Transverse colon (tissue), 3 donors: ENCODE results near the gene UGT1A10.

ENCODE experiments used
- POLR2A ChIP-seq: fragments of 450-650 bp; IDR thresholded peaks from one replicate; pipeline ENCODE4 v1.6.1; 2016; ENCODE audit warnings: antibody characterized with exemption, mild to moderate bottlenecking, moderate library complexity
- TF ChIP-seq, protein P1 (sequence below), 5 experiments: fragments of 200-600 bp in 3 of 5; fragments of 450-650 bp in 2 of 5; sonication (generic) in 3 of 5; IDR thresholded peaks; 1 replicate in 2 of 5; 2 replicates in 3 of 5; pipeline ENCODE4 v1.5.1; 2016 to 2017; ENCODE audit warnings: antibody characterized with exemption in 5 of 5, inconsistent platforms in 3 of 5, mild to moderate bottlenecking in 2 of 5, moderate library complexity in 1 of 5

DNA sequence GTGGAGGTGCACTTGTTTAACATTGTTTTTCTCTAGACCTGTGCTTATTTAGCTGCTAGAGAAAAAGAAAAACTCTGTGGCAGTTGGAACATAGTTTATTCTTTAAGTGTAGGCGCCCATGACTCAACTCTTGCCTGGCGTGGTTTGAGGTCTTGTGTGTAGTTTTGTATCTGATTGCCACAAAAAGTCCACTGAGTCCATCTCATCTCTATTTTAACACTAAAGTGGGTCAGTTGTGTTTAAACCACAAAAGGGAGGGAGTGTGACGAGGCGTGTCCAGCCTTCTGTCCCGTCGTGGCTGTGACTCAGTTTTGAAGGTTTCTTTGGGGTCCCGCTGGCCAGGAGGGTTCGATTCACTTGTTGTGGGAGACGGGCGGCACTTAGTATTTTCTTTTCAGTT is 20.2 kb downstream of the UGT1A10 start:
- TF ChIP-seq, protein P1, sequence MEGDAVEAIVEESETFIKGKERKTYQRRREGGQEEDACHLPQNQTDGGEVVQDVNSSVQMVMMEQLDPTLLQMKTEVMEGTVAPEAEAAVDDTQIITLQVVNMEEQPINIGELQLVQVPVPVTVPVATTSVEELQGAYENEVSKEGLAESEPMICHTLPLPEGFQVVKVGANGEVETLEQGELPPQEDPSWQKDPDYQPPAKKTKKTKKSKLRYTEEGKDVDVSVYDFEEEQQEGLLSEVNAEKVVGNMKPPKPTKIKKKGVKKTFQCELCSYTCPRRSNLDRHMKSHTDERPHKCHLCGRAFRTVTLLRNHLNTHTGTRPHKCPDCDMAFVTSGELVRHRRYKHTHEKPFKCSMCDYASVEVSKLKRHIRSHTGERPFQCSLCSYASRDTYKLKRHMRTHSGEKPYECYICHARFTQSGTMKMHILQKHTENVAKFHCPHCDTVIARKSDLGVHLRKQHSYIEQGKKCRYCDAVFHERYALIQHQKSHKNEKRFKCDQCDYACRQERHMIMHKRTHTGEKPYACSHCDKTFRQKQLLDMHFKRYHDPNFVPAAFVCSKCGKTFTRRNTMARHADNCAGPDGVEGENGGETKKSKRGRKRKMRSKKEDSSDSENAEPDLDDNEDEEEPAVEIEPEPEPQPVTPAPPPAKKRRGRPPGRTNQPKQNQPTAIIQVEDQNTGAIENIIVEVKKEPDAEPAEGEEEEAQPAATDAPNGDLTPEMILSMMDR (IDR thresholded peaks at IDR 0.05): no peak
- no peak for TF ChIP-seq POLR2A
